B cell (primary cell): ENCODE data around the gene FIBP. TPM values are rescaled to one million over a fixed set of nuclear protein-coding genes. Genes with fewer than 3 reads are reported as not detected.
A peak's percentile ranks its signal among the peaks of the same experiment; 100 is the strongest.

Experiments used
- ATAC-seq: fragments of 200-7000 bp; cut with Tn5 transposase; one replicate; pipeline ENCODE4 v1.10.0; 2021; ENCODE audit warnings: low read depth, mild to moderate bottlenecking, moderate number of reproducible peaks, moderate library complexity
- CTCF ChIA-PET: fragments of 350-600 bp; sonication (Branson Sonifier 250); formaldehyde crosslinking; loops from one replicate; lab custom pipeline; 2021; ENCODE audit warnings: antibody characterized with exemption, inconsistent platforms; lab: Charles Lee
- POLR2A ChIA-PET: fragments of 350-600 bp; sonication (Branson Sonifier 250); formaldehyde crosslinking; loops from one replicate; lab custom pipeline; 2021; ENCODE audit warnings: antibody characterized with exemption; lab: Charles Lee
- DNase-seq: peaks from one replicate; pipeline ENCODE4 v3.0.0; 2013
- H2AFZ ChIP-seq: 2 replicates; pipeline ENCODE4 v1.6.1; 2012; ENCODE audit warnings: mild to moderate bottlenecking, low read depth, low read length; ENCODE audit not compliant: insufficient read depth, poor library complexity, severe bottlenecking
- H3K27ac ChIP-seq, 2 donors: 1 replicate in 1 of 2; 2 replicates in 1 of 2; pipeline ENCODE4 v1.5.1; 2012 to 2013; ENCODE audit warnings: low read length in 2 of 2, mild to moderate bottlenecking in 2 of 2, moderate library complexity in 1 of 2
- H3K27me3 ChIP-seq, 4 experiments: fragments of 200-600 bp in 1 of 4; sonication (generic) in 1 of 4; replicated peaks in 1 of 4; 1 replicate in 2 of 4; 2 replicates in 2 of 4; pipeline versions ENCODE4 v1.6.1 to v1.7.0; 2013 to 2016; ENCODE audit warnings: low read length in 3 of 4, mild to moderate bottlenecking in 2 of 4, mixed read lengths in 1 of 4, moderate library complexity in 1 of 4; ENCODE audit not compliant: insufficient read depth in 4 of 4, control insufficient read depth in 3 of 4; ENCODE audit errors: control extremely low read depth in 1 of 4
- H3K36me3 ChIP-seq, 2 experiments: replicated peaks in 1 of 2; 1 replicate in 1 of 2; 2 replicates in 1 of 2; pipeline versions ENCODE4 v1.6.1 to v1.7.1; 2013; ENCODE audit warnings: low read length in 1 of 2; ENCODE audit not compliant: insufficient read depth in 2 of 2, control insufficient read depth in 1 of 2; ENCODE audit errors: control extremely low read depth in 1 of 2, extremely low read depth in 1 of 2
- H3K4me1 ChIP-seq, 2 donors: fragments of 200-600 bp in 1 of 2; sonication (generic) in 1 of 2; 1 replicate in 1 of 2; 2 replicates in 1 of 2; pipeline versions ENCODE4 v1.5.1 to v1.6.1; 2013 to 2017; ENCODE audit warnings: low read length in 2 of 2; ENCODE audit not compliant: control insufficient read depth in 2 of 2, insufficient read depth in 2 of 2
- H3K4me2 ChIP-seq: replicated peaks from 2 replicates; pipeline ENCODE3; 2012; ENCODE audit warnings: mild to moderate bottlenecking, low read depth, low read length; ENCODE audit not compliant: poor library complexity, severe bottlenecking
- H3K4me3 ChIP-seq, 5 experiments: fragments of 200-600 bp in 1 of 5; sonication (generic) in 1 of 5; 1 replicate in 3 of 5; 2 replicates in 2 of 5; pipeline versions ENCODE4 v1.5.1 to v1.7.0; 2011 to 2016; ENCODE audit warnings: low read length in 4 of 5, mild to moderate bottlenecking in 4 of 5, low read depth in 2 of 5, control low read depth in 1 of 5, moderate library complexity in 1 of 5; ENCODE audit not compliant: insufficient read depth in 1 of 5; ENCODE audit errors: control extremely low read depth in 1 of 5, extremely low read depth in 1 of 5
- H3K79me2 ChIP-seq: fragments of 200-600 bp; sonication (generic); one replicate; pipeline ENCODE4 v1.6.0; 2016; ENCODE audit warnings: low read length; ENCODE audit not compliant: control insufficient read depth, insufficient read depth
- H3K9ac ChIP-seq: fragments of 200-600 bp; sonication (generic); 2 replicates; pipeline ENCODE4 v1.6.1; 2017; ENCODE audit warnings: mild to moderate bottlenecking, low read length, moderate library complexity
- H3K9me3 ChIP-seq, 3 donors: one replicate each; pipeline versions ENCODE4 v1.6.1 to v1.7.1; 2013; ENCODE audit warnings: low read length in 2 of 3; ENCODE audit not compliant: control insufficient read depth in 2 of 3, insufficient read depth in 1 of 3; ENCODE audit errors: control extremely low read depth in 1 of 3
- H4K20me1 ChIP-seq: 2 replicates; pipeline ENCODE4 v1.6.0; 2012; ENCODE audit warnings: mild to moderate bottlenecking, low read length; ENCODE audit not compliant: insufficient read depth, control insufficient read depth, poor library complexity, severe bottlenecking
- H3K27ac Mint-ChIP-seq: one replicate; pipeline ENCODE4 v1.8.0; 2021; ENCODE audit warnings: mixed read lengths
- H3K27me3 Mint-ChIP-seq: one replicate; pipeline ENCODE4 v1.8.0; 2021; ENCODE audit warnings: mixed read lengths
- H3K4me1 Mint-ChIP-seq: one replicate; pipeline ENCODE4 v1.8.0; 2021; ENCODE audit warnings: mixed read lengths
- H3K4me3 Mint-ChIP-seq: one replicate; pipeline ENCODE4 v1.8.0; 2021; ENCODE audit warnings: mixed read lengths
- H3K9me3 Mint-ChIP-seq: one replicate; pipeline ENCODE4 v1.8.0; 2022; ENCODE audit warnings: mixed read lengths; ENCODE audit not compliant: insufficient read depth
- CTCF ChIP-seq: fragments of 200-600 bp; IDR thresholded peaks from one replicate; pipeline ENCODE4 v1.8.0; 2022; ENCODE audit warnings: antibody characterized with exemption, mild to moderate bottlenecking
- EZH2 ChIP-seq: IDR thresholded peaks from 2 replicates; pipeline ENCODE4 v1.6.1; 2012; ENCODE audit warnings: borderline replicate concordance, low read depth, mild to moderate bottlenecking, moderate library complexity, low read length; ENCODE audit not compliant: insufficient read depth, poor library complexity, severe bottlenecking
- WGBS: methylation state at CpG from one replicate; pipeline ENCODE4 v1.1.5; 2013; ENCODE audit warnings: missing lambda C conversion rate; ENCODE audit not compliant: insufficient coverage; 5-methylcytosine and 5-hydroxymethylcytosine counted together
- intact Hi-C: fragments of 100-400 bp; cut with micrococcal nuclease; formaldehyde crosslinking; loops from one replicate; pipeline ENCODE4 v1.10.0; 2022
- polyA plus RNA-seq: library from polyadenylated mRNA; depleted of rRNA; stranded (reverse); fragments of >200 nt; gene quantifications from 2 replicates; pipeline ENCODE4 v1.2.3, GENCODE V29; 2012
- total RNA-seq, 2 donors: library from RNA; stranded (reverse); fragments of 120-200 nt in 1 of 2; gene quantifications; 1 replicate in 1 of 2; 2 replicates in 1 of 2; pipeline versions ENCODE4 v1.2.3 to v1.2.4, GENCODE V29; 2013 to 2022

The FIBP gene
- total and polyA plus RNA-seq, 2 donors (not counting 1 experiment from before 2014, with no cell fraction given): 63.4 to 128 TPM

- Mint-ChIP-seq H3K4me3 (no peak overlapping the region), H3K9me3 (no peaks in the 10 kb centered on the region), H3K27me3 (peaks cover 3% of the 10 kb centered on the region), H3K4me1 (peaks cover 21% of the 10 kb centered on the region), H3K27ac (no peak overlapping the region)
- H3K4me1 ChIP-seq: peaks cover 10 to 19% of the 10 kb centered on the region in 2 donors
- TF ChIP-seq CTCF (no peak), EZH2 (no peak)
- no peak overlapping the region for H2AFZ ChIP-seq
- DNase-seq: no peak
- H3K79me2 ChIP-seq: peaks cover 4% of the 10 kb centered on the region
- peak; percentile 72 for ATAC-seq
- H3K4me2 ChIP-seq: no peak overlapping the region
- H3K9me3 ChIP-seq: no peaks in the 10 kb centered on the region
- H3K9ac ChIP-seq: no peak overlapping the region
- no peaks in the 10 kb centered on the region for H3K27me3 ChIP-seq
- no peak overlapping the region for H3K4me3 ChIP-seq
- intact Hi-C loops: no loop called here
- no peak overlapping the region for H3K27ac ChIP-seq
- 92% methylated on average over 14 of the region's 19 CpGs for WGBS
- CTCF ChIA-PET: interaction anchor here (1.3 to 7.0 kb wide), 3 partner anchors 8 to 19 kb away, joined by 6 to 71 read pairs (median 65); partner anchors contain the start of genes CCDC85B, CFL1, FIBP and MUS81
- peaks cover 17% of the 10 kb centered on the region for H4K20me1 ChIP-seq
- POLR2A ChIA-PET: interaction anchor here (3.6 kb wide), 1 partner anchor 7 kb away, joined by 20 read pairs; the partner anchor contains the start of gene MUS81
- peaks cover 0 to 33% of the 10 kb centered on the region in 2 experiments for H3K36me3 ChIP-seq
Observed at GRCh38 chr11:65868076-65868667, 20.1 kb downstream of the FIBP start.
